GM19324 (cell line): ENCODE data around the gene PSEN1.

Experiments used
- ATAC-seq: cut with Tn5 transposase; IDR thresholded peaks from one replicate; pipeline ENCODE4 v1.9.1; 2021; ENCODE audit warnings: mild to moderate bottlenecking, moderate library complexity; ENCODE audit not compliant: unreplicated experiment, low FRiP score

Gene PSEN1

DNA sequence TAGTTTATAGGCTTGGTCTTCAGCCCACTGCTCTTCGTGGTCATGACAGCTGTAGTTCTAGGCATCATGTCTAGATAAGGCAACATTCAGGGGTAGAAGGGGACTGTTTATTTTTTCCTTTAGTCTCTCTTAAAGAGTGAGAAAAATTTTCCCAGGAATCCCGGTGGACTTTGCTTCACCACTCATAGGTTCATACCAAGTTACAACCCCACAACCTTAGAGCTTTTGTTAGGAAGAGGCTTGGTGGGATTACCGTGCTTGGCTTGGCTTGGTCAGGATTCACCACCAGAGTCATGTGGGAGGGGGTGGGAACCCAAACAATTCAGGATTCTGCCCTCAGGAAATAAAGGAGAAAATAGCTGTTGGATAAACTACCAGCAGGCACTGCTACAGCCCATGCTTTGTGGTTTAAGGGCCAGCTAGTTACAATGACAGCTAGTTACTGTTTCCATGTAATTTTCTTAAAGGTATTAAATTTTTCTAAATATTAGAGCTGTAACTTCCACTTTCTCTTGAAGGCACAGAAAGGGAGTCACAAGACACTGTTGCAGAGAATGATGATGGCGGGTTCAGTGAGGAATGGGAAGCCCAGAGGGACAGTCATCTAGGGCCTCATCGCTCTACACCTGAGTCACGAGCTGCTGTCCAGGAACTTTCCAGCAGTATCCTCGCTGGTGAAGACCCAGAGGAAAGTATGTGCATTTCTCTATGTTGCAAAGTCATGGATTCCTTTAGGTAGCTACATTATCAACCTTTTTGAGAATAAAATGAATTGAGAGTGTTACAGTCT is 75.1 kb downstream of the PSEN1 start:
- ATAC-seq = no peak

DNA sequence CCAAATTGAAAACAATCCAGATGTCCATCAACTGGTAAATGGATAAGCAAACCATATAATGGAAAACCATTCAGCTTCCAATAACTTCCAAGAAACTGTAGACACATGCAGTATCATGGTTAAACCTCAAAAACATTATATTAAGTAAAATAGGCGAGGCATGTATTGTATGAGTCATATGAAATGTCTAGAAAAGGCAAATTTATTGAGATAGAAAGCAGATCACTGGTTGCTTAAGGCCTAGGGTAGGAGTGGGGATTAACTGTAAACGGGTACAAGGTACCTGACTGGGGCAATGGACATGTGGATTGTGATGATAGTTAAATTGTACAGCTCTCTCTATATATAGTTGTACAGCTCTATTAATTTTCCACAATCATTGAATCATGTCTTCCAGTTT is 79.7 kb downstream of the PSEN1 start:
- ATAC-seq = no peak

DNA sequence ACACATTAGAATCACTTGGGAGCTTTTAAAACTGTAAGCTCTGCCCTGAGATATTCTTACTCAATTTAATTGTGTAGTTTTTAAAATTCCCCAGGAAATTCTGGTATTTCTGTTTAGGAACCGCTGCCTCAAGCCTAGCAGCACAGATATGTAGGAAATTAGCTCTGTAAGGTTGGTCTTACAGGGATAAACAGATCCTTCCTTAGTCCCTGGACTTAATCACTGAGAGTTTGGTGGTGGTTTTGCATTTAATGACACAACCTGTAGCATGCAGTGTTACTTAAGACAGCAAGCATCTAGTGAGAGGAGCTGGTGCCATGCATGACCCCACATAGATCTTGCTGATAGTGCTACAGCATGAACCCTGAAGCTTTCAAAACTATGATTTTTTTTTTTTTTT is 81.1 kb downstream of the PSEN1 start:
- ATAC-seq = no peak

DNA sequence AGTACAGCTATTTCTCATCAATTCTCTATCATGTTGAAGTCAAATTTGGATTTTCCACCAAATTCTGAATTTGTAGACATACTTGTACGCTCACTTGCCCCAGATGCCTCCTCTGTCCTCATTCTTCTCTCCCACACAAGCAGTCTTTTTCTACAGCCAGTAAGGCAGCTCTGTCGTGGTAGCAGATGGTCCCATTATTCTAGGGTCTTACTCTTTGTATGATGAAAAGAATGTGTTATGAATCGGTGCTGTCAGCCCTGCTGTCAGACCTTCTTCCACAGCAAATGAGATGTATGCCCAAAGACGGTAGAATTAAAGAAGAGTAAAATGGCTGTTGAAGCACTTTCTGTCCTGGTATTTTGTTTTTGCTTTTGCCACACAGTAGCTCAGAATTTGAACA is 83.8 kb downstream of the PSEN1 start:
- ATAC-seq = no peak

DNA sequence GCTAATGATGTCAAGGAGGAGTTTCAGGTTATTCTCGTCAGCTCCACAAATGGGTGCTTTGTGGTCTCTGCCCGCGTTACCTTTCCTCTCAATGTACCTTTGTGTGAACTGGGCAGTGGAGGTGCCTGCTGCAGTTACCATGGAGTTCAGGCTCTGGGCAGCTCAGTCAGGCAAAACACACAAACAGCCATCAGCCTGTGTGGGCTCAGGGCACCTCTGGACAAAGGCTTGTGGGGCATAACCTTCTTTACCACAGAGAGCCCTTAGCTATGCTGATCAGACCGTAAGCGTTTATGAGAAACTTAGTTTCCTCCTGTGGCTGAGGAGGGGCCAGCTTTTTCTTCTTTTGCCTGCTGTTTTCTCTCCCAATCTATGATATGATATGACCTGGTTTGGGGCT is 84.3 kb downstream of the PSEN1 start:
- no peak for ATAC-seq

DNA sequence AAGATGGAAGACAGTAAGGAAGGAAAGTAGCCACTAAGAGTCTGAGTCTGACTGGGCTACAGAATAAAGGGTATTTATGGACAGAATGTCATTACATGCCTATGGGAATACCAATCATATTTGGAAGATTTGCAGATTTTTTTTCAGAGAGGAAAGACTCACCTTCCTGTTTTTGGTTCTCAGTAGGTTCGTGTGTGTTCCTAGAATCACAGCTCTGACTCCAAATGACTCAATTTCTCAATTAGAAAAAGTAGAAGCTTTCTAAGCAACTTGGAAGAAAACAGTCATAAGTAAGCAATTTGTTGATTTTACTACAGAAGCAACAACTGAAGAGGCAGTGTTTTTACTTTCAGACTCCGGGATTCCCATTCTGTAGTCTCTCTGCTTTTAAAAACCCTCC is 85.6 kb downstream of the PSEN1 start:
- no peak for ATAC-seq

DNA sequence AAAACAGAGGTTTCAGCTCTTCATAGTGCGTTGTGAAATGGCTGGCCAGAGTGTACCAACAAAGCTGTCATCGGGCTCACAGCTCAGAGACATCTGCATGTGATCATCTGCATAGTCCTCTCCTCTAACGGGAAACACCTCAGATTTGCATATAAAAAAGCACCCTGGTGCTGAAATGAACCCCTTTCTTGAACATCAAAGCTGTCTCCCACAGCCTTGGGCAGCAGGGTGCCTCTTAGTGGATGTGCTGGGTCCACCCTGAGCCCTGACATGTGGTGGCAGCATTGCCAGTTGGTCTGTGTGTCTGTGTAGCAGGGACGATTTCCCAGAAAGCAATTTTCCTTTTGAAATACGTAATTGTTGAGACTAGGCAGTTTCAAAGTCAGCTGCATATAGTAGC is 86.7 kb downstream of the PSEN1 start:
- ATAC-seq = no peak

DNA sequence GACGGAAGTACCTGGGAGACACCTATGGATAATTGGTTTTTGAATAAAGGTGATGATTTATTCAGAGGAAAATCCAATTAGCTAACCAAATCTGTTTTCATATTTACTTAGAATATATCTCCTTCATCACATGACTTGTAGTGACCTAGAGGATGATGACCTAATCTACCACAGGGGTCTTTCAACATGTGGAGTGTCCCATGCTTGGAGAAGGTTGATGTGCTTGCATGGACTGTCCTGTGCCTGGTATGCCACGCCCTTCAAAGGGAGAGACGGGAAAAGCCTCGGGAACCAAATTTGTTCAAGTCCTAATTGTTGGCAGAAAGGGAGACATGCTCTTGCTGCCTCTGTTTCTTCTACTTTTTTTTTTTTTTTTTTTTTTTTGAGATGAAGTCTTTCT is 89.2 kb downstream of the PSEN1 start:
- no peak for ATAC-seq

DNA sequence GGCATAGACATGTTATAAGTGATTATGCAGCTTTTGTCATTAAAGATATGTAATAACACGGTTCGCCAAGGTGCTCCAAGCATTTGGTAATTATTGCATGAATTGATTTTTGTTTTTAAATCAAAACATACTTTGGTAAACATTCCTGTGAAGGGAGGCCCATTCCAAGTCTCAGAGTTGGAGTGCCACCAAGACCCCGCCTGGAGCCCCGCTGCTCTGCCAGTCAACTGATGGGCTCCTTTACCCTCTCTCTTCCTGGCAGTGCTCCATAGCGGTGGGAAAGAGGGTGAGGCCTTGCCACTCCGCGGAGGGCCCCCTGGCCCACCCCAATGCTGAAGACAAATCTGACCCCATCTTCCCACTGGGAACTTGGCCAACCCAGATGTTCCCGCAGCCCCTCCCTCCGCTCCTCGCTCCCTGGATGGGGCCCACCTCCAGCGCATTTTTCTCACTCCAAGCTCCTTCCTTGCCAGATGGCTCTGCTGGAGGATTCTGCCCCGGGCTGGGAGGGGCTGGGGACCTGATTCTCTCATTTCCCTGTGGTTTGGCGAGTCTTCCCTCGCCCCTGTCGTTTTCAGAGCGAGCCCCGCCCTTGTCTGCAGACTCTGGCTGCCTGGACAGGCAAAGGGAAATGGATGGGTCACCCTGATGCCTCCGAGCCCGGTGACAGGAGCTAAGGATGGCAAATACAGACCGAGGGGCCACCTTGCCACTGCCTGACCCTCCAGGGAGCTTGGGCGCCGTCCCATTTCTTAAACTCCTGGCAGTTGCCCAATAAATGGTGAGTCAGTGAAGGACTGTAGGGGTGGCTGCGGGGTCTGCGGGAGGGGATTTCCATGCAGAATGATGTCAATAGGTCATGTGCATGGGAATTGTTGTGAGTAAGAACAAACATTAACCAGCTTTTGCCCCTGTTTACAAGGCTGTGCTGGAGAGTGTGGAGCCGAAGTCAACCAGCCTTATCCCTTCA is 91.8 kb downstream of the PSEN1 start:
- no peak for ATAC-seq

DNA sequence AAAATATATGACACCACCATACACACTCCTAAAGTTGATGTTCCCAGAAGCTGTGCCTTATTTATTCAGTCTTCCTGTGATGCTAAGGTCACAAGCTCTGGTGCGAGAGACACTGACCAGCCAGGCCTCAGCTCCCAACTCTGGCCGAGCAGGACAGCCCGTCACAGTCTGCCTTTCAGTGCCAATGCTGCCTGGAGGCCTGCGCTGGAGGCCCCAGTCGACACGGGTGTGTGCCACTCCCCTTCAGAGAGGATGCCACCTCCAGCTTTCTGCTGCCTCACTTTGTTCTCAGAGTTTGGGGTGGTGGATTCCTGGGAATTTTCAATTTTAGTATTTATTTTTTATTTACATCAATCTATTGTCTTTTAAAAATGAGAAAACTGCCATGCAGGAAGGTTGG is 93.7 kb downstream of the PSEN1 start:
- no peak for ATAC-seq

DNA sequence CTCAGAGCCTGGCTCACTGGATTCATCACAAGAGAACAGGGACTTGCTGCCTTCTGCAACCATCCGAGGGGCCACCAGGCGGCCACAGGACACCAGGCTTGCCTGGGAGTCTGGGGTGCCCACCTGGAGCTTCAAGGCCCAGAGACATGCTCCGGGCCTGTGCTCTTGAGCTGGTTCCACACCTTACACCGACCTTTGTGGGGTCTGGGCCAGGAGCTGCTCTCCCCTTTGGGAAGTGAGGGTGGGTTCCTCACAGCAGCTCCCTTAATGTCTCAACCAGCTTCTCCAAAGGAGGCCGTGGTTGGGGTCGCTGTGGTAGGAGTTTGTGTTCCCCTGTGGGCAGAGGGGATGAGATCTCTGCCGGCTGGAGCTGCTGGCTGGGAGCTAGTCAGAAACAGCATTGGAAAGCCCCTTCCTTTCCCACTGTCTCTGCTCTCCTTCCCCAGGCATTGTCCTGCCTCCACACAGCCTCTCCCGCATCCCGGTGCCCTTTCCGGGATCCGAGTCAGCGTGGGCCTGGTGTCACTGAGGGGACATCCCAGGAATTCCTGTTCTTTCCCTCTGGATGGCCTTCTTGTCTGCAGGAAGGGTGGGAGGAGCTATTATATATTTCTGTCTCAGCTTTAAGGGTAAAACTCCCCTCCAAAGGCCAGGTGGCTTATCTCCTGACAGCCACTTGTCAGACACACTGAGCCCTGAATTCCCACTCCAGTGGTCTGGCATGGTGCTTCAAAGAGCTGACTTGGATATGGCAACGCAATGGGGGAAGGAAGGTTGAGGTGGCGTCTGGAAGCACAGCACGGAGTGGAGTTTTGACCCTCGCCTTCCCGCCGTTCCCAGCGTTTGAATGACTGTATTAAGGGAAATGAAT is 95.9 kb downstream of the PSEN1 start:
- no peak for ATAC-seq

DNA sequence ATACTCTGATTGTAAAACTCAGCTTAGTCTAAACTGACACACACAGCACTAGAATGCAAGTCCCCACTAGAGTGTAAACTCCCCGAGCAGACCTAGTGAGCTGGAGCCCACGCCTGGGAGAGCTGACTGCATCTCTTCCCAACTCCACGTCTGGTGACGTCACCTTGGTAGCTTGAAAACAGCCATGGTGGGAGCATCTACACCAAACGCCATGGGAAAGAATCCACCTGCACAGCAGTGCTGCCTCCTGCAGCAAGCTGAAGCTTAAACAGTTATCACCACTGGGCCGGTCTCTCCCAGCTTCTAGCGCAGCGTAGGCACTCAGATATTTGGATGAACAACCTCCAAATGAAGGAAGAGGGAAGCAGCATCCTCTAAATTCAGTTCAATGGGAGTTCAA is 96.7 kb downstream of the PSEN1 start:
- ATAC-seq = no peak

DNA sequence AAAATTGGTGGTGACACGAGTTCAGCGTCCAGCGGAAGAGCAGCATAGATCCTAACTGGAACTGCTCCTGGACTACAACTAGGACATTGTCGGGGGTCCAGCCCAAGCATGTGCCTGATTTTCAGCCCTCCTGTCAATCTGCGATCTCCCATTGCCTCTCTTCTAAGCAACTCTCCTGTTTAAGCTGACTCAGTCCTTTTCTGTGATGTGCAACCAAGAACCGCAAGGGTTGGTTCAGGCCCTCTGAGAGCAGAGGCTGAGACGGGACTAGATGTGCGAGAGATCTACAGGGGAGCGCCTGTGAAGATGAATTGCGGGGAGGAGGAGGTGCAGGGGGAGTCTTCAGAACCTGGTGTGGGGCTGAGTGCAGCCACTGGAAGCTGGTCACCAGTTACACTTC is 97.3 kb downstream of the PSEN1 start:
- no peak for ATAC-seq

DNA sequence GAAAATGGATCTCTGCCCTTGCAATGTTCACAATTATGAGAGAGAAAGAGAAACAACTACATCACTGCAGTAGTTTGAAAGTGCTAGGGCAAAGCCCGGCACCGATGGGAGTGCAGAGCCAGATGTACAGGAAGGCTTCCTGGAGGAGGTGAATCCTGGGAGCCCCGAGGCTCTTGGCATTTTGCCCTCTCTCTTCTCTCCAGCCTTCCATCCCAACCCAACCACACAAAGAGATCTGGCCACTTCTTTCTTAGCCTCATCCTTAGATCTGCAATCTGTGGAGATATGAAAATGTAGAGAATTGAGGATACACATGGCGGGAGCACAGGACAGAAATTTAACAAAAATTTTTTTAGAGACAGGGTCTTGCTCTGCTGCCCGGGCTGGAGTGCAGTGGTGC is 97.7 kb downstream of the PSEN1 start:
- no peak for ATAC-seq

DNA sequence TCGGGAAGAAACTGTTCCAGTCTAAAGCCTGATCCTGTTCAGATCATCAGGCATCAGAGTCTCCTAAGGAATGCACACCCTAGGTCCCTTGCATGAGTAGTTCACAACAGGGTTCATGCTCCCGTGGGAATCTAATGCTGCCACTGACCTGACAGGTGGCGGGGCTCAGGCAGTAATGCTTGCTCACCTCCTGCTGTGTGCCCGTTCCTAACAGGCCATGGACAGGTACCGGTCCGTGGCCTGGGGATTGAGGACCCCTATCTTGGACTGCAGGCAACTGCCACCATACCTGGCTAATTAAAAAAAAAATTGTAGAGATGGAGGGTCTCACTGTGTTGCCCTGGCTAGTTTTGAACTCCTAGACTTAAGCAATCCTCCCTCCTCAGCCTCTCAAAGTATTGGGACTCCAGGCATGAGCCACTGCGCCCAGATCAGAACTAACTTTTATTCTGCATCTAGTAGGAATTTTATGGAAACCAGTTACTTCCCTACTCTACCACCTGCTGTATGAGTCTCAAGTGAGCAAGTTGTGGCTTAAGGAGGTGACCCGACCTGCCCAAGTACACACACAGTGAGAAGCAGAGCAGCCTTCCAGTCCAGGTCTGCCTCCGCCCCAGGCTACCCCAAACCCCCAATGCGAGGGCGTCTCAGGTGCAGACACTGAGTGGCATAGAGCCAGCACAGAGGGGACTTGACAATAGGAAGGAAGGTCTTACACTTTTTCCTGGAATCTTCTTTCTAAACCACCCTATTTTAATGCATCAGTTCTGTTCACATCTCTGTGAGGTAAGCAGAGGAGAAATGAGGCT is 98.5 kb downstream of the PSEN1 start:
- ATAC-seq = no peak

DNA sequence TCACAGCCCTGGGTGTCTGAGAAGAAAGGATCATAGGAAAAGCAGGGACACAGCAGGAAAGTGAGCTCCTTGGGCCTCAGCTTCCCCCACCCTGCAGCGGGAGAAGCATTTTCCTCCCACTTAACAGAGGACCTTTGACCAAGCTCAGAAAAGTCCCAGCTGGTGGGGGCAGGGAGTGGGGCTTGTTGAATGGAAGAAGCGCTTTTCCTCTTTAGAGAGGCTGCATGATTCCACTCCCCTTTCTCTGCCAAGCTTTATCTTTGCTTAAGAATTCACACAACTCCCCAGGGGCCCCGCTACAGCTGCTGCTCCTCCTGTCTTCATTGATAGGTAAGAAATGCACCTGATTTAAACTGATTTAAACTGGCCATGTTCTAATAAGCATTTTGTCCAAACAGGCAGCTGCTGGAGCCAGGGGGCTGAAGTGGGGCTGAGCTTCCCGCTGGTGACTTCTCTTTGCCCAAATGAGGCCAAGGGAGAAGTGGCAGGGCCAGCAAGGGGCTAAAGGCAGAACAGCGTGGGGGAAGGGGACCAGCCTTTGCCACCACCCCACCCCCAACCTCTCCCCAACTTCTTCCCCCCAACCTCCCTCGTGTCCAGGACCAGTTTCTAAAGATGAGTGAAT is 99.3 kb downstream of the PSEN1 start:
- no peak for ATAC-seq

DNA sequence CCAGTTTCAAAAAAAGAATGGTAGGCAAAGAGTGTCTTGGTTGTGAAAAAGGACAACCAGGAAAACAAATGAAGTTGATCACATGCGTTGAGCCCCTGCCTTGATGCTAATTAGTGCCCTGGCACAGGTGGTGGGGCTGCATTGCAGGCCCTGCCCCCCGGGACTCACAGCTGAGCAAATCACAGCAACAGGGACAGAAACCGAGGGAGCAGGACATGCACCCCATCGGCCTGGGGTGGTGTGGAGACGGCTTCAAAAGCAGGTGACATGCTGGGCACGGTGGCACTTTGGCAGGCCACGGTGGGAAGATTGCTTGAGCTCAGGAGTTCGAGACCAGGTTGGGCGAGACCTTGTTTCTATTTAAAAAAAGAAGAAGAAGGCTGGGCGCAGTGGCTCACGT is 99.8 kb downstream of the PSEN1 start:
- ATAC-seq = no peak

DNA sequence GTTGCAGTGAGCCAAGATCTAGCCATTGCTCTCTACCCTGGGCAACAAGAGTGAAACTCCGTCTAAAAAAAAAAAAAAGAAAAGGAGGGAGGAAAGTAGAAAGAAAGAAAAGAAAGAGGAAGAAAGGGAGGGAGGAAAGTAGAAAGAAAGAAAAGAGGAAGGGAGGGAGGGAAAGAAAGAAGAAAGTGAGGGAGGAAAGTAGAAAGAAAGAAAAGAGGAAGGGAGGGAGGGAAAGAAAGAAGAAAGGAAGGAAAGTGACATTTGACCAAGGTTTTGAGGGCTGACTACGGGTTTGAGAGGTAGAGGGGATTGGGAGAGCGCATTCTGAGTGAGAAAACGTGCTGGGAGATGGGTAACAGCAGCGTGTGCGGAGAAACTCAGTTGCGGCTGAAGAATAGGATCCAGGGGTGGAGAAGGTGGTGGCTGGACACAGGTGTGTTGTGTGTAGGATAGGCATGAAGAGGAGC is 100.5 kb downstream of the PSEN1 start:
- no peak for ATAC-seq

DNA sequence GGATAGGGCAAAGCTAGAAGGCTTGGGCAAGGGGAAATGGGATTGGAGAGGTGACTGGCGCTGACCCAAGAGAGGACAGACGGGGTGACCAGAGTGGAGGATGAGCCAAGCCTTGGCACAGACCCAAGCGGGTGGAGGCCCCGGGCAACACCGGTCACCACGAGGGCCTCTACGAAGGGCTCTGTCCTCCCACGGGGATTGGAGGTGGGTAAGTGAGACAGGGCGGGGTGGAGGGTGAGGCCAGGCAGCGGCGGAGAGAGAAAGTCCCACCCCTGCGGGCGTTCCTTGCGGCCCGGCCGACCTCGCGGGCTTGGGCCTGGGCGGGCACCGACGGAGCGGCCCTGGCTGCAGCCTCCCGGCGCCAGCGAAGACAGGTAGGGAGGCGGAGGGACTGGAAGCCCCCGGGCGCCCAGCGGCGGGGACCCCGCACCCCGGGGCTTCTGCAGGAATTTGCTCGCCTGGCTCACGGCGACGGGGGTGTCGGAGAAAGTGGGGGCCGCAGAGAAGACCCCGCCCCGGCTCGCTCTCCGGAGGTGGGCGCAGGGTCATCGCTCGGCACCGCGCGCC is 101.0 kb downstream of the PSEN1 start, which contains the start of gene PAPLN:
PAPLN (plus strand) TSS at position 288 of the 567 bp plus-strand sequence. CDS start 2,273 bp downstream, outside the sequence.
- ATAC-seq = no peak
